Hepatocyte (in vitro differentiated cells): Measurements from ENCODE around the gene FOXK1.

Experiments used
- EZH2 ChIP-seq: fragments of 200-600 bp; sonication (generic); IDR thresholded peaks from 2 replicates; pipeline ENCODE4 v1.6.1; 2016; ENCODE audit warnings: antibody characterized with exemption, mild to moderate bottlenecking, borderline replicate concordance
- TF ChIP-seq, protein P1 (sequence below): fragments of 200-600 bp; sonication (generic); IDR thresholded peaks from 2 replicates; pipeline ENCODE4 v1.5.1; 2016; ENCODE audit warnings: antibody characterized with exemption, mild to moderate bottlenecking; ENCODE audit not compliant: poor library complexity

- TF ChIP-seq, protein P1, sequence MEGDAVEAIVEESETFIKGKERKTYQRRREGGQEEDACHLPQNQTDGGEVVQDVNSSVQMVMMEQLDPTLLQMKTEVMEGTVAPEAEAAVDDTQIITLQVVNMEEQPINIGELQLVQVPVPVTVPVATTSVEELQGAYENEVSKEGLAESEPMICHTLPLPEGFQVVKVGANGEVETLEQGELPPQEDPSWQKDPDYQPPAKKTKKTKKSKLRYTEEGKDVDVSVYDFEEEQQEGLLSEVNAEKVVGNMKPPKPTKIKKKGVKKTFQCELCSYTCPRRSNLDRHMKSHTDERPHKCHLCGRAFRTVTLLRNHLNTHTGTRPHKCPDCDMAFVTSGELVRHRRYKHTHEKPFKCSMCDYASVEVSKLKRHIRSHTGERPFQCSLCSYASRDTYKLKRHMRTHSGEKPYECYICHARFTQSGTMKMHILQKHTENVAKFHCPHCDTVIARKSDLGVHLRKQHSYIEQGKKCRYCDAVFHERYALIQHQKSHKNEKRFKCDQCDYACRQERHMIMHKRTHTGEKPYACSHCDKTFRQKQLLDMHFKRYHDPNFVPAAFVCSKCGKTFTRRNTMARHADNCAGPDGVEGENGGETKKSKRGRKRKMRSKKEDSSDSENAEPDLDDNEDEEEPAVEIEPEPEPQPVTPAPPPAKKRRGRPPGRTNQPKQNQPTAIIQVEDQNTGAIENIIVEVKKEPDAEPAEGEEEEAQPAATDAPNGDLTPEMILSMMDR = no peak
- no peak for TF ChIP-seq EZH2
These were observed 119.1 kb downstream of the FOXK1 start for GRCh38 chr7:4800926-4801838.
